ENCODE measurements around the gene TRMT61A.

DNA sequence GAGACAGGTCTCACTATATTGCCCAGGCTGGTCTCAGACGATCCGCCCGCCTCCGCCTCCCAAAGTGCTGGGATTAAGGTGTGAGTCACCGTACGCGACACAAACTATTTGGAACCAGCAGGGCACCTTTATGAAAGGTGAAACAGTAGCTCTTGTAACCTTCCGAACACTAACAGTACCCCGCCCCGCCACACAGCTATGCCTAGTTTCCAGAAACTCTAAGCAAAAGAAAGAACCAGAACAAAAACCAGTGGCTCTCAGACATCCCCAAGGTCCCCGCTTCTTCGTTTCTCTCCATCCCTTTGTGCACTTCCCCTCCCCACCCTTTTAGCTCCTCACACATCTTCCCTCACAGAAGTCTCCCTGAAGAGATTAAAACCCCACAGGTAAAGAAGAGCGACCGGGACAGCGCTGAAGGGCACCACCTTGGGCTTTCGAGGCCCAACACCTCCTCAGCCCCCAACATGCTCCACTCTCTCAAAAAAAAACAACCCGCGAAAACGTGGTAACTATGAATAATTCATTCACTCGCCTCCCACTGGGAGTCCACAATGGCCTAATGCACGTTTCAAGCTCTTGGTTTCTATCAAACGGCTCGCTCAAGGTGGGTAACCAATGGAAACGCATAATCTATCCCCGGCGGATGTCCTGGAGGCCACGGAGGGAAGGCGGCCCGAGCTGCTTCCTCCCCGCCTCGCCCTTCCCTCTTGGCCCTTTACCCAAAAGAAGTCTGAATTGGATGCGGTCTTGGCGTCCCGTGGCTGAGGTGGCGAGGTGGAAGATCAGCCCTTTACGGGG is 32.6 kb downstream of the TRMT61A start:
- no peak for TF ChIP-seq FOXK1 (CRISPR knock-in tag; IDR thresholded peaks at IDR 0.05)
- TF ChIP-seq, protein P1, sequence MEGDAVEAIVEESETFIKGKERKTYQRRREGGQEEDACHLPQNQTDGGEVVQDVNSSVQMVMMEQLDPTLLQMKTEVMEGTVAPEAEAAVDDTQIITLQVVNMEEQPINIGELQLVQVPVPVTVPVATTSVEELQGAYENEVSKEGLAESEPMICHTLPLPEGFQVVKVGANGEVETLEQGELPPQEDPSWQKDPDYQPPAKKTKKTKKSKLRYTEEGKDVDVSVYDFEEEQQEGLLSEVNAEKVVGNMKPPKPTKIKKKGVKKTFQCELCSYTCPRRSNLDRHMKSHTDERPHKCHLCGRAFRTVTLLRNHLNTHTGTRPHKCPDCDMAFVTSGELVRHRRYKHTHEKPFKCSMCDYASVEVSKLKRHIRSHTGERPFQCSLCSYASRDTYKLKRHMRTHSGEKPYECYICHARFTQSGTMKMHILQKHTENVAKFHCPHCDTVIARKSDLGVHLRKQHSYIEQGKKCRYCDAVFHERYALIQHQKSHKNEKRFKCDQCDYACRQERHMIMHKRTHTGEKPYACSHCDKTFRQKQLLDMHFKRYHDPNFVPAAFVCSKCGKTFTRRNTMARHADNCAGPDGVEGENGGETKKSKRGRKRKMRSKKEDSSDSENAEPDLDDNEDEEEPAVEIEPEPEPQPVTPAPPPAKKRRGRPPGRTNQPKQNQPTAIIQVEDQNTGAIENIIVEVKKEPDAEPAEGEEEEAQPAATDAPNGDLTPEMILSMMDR (IDR thresholded peaks at IDR 0.05): no peak
- no peak for TF ChIP-seq NR3C1 (CRISPR knock-in tag; conservative IDR thresholded peaks at IDR 0.05; ENCODE audit: low read depth)
- TF ChIP-seq NR2C2 (CRISPR knock-in tag; IDR thresholded peaks at IDR 0.05): no peak
- no peak for TF ChIP-seq MYBL2 (CRISPR knock-in tag; IDR thresholded peaks at IDR 0.05)
- TF ChIP-seq GABPB1 (CRISPR knock-in tag; IDR thresholded peaks at IDR 0.05): no peak
- no peak for TF ChIP-seq ETV6 (CRISPR knock-in tag; IDR thresholded peaks at IDR 0.05)
